ENCODE data around the gene E2F7.

GRCh38 chr12:77005611-77006098 lies 59.7 kb downstream of the E2F7 start:
- TF ChIP-seq CTCF (conservative IDR thresholded peaks at IDR 0.05 in 1 of 2, IDR thresholded peaks at IDR 0.05 in 1 of 2; ENCODE audit: low read depth in 1 of 2, low read length in 2 of 2) (no peak), EZH2 (IDR thresholded peaks at IDR 0.05; ENCODE audit: low read length, missing control alignments) (no peak)

All from fibroblast of lung (primary cell).